Activated CD4-positive, CD25-positive, alpha-beta regulatory T cell treated with anti-CD3 and anti-CD28 coated beads, Interleukin-2, amount 50 U/mL, for 24 hours (primary cell): Measurements from ENCODE around the gene DAZ1.
"Not testable (repeated sequence)": the region's sequence is repeated elsewhere in the genome, so short reads cannot be mapped to it uniquely, and the experiment has no call there.

Experiments
- ATAC-seq, 2 donors: fragments of 150-1000 bp; cut with Tn5 transposase; one replicate each; pipeline ENCODE4 v1.10.0; 2021; ENCODE audit warnings: mild to moderate bottlenecking in 1 of 2, moderate library complexity in 1 of 2

The DAZ1 gene

GRCh38 chrY:23198908-23199307, at the start of gene DAZ1:
Gene DAZ1 (minus strand): TSS chrY:23199008. CDS start chrY:23198800, 208 bp downstream.
- ATAC-seq, result not testable (repeated sequence)

GRCh38 chrY:23219233-23219632, 20.4 kb upstream of the DAZ1 start, which contains the start of gene DAZ2:
Gene DAZ2 (plus strand): TSS chrY:23219533. CDS start chrY:23219741, 208 bp downstream.
- not testable (repeated sequence) for ATAC-seq

- not testable (repeated sequence) for ATAC-seq
These were observed 11.9 kb upstream of the DAZ1 start for GRCh38 chrY:23210681-23211080.

GRCh38 chrY:23209802-23210495, 11.1 kb upstream of the DAZ1 start:
- not testable (repeated sequence) for ATAC-seq

GRCh38 chrY:23207455-23207854, 8.6 kb upstream of the DAZ1 start:
- not testable (repeated sequence) for ATAC-seq
